GM18870 (cell line): ENCODE data around the gene ACOT7.
"Not testable (repeated sequence)": the region's sequence is repeated elsewhere in the genome, so short reads cannot be mapped to it uniquely, and the experiment has no call there.

Experiments used
- ATAC-seq: cut with Tn5 transposase; IDR thresholded peaks from one replicate; pipeline ENCODE4 v1.9.1; 2021; ENCODE audit warnings: moderate library complexity; ENCODE audit not compliant: unreplicated experiment

The ACOT7 gene

GRCh38 chr1:6401673-6402072 is 8.1 kb upstream of the ACOT7 start:
- ATAC-seq, result no peak

GRCh38 chr1:6399294-6399693 is 5.7 kb upstream of the ACOT7 start:
- no peak for ATAC-seq

GRCh38 chr1:6397844-6398441 is 4.4 kb upstream of the ACOT7 start:
- ATAC-seq, result no peak

GRCh38 chr1:6396998-6397397 is 3.4 kb upstream of the ACOT7 start:
- ATAC-seq, result no peak

- not testable (repeated sequence) for ATAC-seq
Measured at GRCh38 chr1:6395781-6396244, 2.2 kb upstream of the ACOT7 start.

- ATAC-seq, result not testable (repeated sequence)
Measured at GRCh38 chr1:6395130-6395529, 1.6 kb upstream of the ACOT7 start.

- peak; percentile 35 for ATAC-seq
Measured at GRCh38 chr1:6392809-6393399, 663 bp downstream of the ACOT7 start.

GRCh38 chr1:6391951-6392808 is 1.4 kb downstream of the ACOT7 start:
- no peak for ATAC-seq

GRCh38 chr1:6389971-6390370 is 3.6 kb downstream of the ACOT7 start:
- ATAC-seq, result no peak

GRCh38 chr1:6386371-6386949 is 7.1 kb downstream of the ACOT7 start:
- no peak for ATAC-seq

- ATAC-seq, result no peak
Measured at GRCh38 chr1:6385488-6386191, 7.9 kb downstream of the ACOT7 start.

GRCh38 chr1:6384962-6385361 is 8.6 kb downstream of the ACOT7 start:
- no peak for ATAC-seq

GRCh38 chr1:6384135-6384534 is 9.4 kb downstream of the ACOT7 start:
- ATAC-seq, result no peak

GRCh38 chr1:6380037-6380436 is 13.5 kb downstream of the ACOT7 start:
- no peak for ATAC-seq

- ATAC-seq, result no peak
Measured at GRCh38 chr1:6378096-6378746, 15.3 kb downstream of the ACOT7 start.

GRCh38 chr1:6373961-6374720 is 19.4 kb downstream of the ACOT7 start:
- no peak for ATAC-seq

- not testable (repeated sequence) for ATAC-seq
Measured at GRCh38 chr1:6372236-6372635, 21.3 kb downstream of the ACOT7 start.

- no peak for ATAC-seq
Measured at GRCh38 chr1:6370006-6370405, 23.6 kb downstream of the ACOT7 start.

- ATAC-seq, result no peak
Measured at GRCh38 chr1:6367381-6368012, 26.1 kb downstream of the ACOT7 start.
